Measurements from ENCODE around the gene C17orf75. TPM values are rescaled to one million over a fixed set of nuclear protein-coding genes. Genes with fewer than 3 reads are reported as not detected.

The C17orf75 gene
- total and polyA plus RNA-seq, 2 of the 8 experiments (the other 6 are each of a cell fraction or from before 2014, with no cell fraction given): 15.8 to 42.6 TPM

- Histone ChIP-seq H2AK5ac (ENCODE audit: low read depth, low read length) (no peak overlapping the region), H3K36me3 (ENCODE audit: control insufficient read depth in 2 of 4, insufficient read depth in 4 of 4, low read length in 3 of 4) (peaks cover 12 to 45% (median 27%) of the 10 kb centered on the region in 4 experiments), H3K23me2 (ENCODE audit: low read depth, low read length) (no peaks in the 10 kb centered on the region), H3K14ac (ENCODE audit: insufficient read length) (no peak overlapping the region), H2BK15ac (ENCODE audit: low read length) (no peak overlapping the region), H3K4ac (replicated peaks; ENCODE audit: insufficient read length, low read depth, low read length) (no peak overlapping the region), H3K27ac (ENCODE audit: low read depth, low read length) (no peak overlapping the region), H2BK20ac (ENCODE audit: low read length) (no peak overlapping the region), H3K9ac (replicated peaks in 1 of 4; ENCODE audit: extremely low read depth in 1 of 4, low read depth in 3 of 4, low read length in 3 of 4) (no peak overlapping the region), H3K79me1 (ENCODE audit: low read depth, low read length) (no peaks in the 10 kb centered on the region), H3K4me2 (ENCODE audit: insufficient read depth in 1 of 2, low read depth in 2 of 2, low read length in 2 of 2) (no peak overlapping the region), H3K27me3 (replicated peaks in 1 of 4; ENCODE audit: control insufficient read depth in 3 of 4, extremely low read depth in 1 of 4, insufficient read depth in 3 of 4, low read length in 3 of 4) (no peaks in the 10 kb centered on the region), H3K23ac (ENCODE audit: insufficient read length) (no peak overlapping the region), H3K9me3 (ENCODE audit: insufficient read depth in 2 of 2, low read depth in 1 of 2, low read length in 1 of 2) (no peaks in the 10 kb centered on the region), H4K20me1 (replicated peaks in 1 of 2; ENCODE audit: control insufficient read depth in 1 of 2, insufficient read depth in 2 of 2, low read length in 2 of 2) (no peaks in the 10 kb centered on the region), H2BK12ac (ENCODE audit: low read depth, low read length) (no peak overlapping the region), H3K4me1 (replicated peaks in 1 of 4; ENCODE audit: control insufficient read depth in 3 of 4, insufficient read depth in 4 of 4, low read length in 3 of 4) (no peaks in the 10 kb centered on the region), H3K79me2 (ENCODE audit: control insufficient read depth in 1 of 2, insufficient read depth in 2 of 2, low read length in 2 of 2) (no peaks in the 10 kb centered on the region), H3K4me3 (ENCODE audit: extremely low read depth in 1 of 4, insufficient read depth in 2 of 4, low read depth in 3 of 4, low read length in 4 of 4) (no peak overlapping the region), H3K18ac (ENCODE audit: extremely low read depth, low read length) (no peak overlapping the region), H3K56ac (replicated peaks; ENCODE audit: insufficient read length, low read depth, low read length) (no peak overlapping the region), H4K5ac (ENCODE audit: insufficient read length, low read depth, low read length) (no peak overlapping the region), H2BK120ac (replicated peaks; ENCODE audit: low read depth, low read length) (no peak overlapping the region), H4K8ac (ENCODE audit: extremely low read depth, insufficient read depth, low read length) (no peak overlapping the region), H2AFZ (ENCODE audit: low read length) (no peak overlapping the region), H2BK5ac (ENCODE audit: low read depth, low read length) (no peak overlapping the region), H4K91ac (replicated peaks; ENCODE audit: insufficient read length, low read length) (no peak overlapping the region)
- 88% methylated on average over 2 of the region's 2 CpGs; no CpG with 5 or more reads in 1 of the 2 experiments for WGBS, 2 experiments (ENCODE audit: extremely low coverage in 1 of 2, insufficient coverage in 1 of 2, insufficient read length in 1 of 2, insufficient replicate concordance in 2 of 2, low coverage in 1 of 2, low lambda C conversion rate in 2 of 2, missing lambda C conversion rate in 1 of 2)
- POLR2A ChIA-PET (ENCODE audit: partially characterized antibody): no interaction called here
- DNase-seq (ENCODE audit: low read depth in 1 of 2, low spot score in 2 of 2): no peak
- no peak for FAIRE-seq
- CTCF ChIA-PET (ENCODE audit: partially characterized antibody): interaction anchor here (1.2 to 2.2 kb wide), 4 partner anchors 10 to 80 kb away, joined by 4 to 5 read pairs (median 4); no protein-coding TSS in a partner anchor
- no peak for TF ChIP-seq RAD21 (IDR thresholded peaks at IDR 0.05 in 1 of 2, conservative IDR thresholded peaks at IDR 0.05 in 1 of 2; ENCODE audit: low read depth in 2 of 2, low read length in 2 of 2)
- TF ChIP-seq YY1 (IDR thresholded peaks at IDR 0.05; ENCODE audit: low read depth, low read length): no peak
- no peak for TF ChIP-seq KDM5A (IDR thresholded peaks at IDR 0.05; ENCODE audit: low read length)
- TF ChIP-seq KDM4A (IDR thresholded peaks at IDR 0.05; ENCODE audit: low read depth, low read length, severe bottlenecking): no peak
- TF ChIP-seq BRCA1 (IDR thresholded peaks at IDR 0.05; ENCODE audit: low read depth, low read length): no peak
- TF ChIP-seq ATF2 (IDR thresholded peaks at IDR 0.05; ENCODE audit: low read length): no peak
- TF ChIP-seq SAP30 (IDR thresholded peaks at IDR 0.05; ENCODE audit: insufficient read depth, insufficient replicate concordance, low read length): no peak
- no peak for TF ChIP-seq NANOG (IDR thresholded peaks at IDR 0.05; ENCODE audit: insufficient read depth, low read depth, low read length, poor library complexity, severe bottlenecking)
- no peak for TF ChIP-seq USF2 (IDR thresholded peaks at IDR 0.05; ENCODE audit: low read length)
- no peak for TF ChIP-seq MAFK (IDR thresholded peaks at IDR 0.05; ENCODE audit: low read depth, low read length)
- no peak for TF ChIP-seq GABPA (IDR thresholded peaks at IDR 0.05; ENCODE audit: borderline replicate concordance, insufficient read depth, low read length)
Observed at GRCh38 chr17:32333187-32333586, 8.8 kb downstream of the C17orf75 start.
